ENCODE measurements around the gene FMNL2.

DNA sequence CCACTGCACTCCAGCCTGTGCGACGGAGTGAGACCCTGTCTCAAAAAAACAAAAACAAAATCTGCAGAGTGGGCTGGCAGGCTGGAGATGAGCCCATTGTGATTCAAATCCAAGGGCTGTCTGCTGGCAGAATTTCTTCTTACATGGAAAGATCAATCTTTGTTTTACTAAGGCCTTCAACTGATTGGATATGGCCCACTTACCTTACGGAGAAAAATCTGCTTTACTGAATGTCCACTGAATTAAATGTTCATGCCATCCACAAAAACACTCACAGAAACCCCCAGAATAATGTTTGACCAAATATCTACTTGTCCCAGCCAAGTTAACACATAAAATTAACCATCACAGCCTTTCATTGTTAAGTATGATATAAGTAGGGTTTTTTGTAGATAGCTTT lies 8.3 kb upstream of the FMNL2 start:
- no peak for TF ChIP-seq TSHZ2 (CRISPR knock-in tag; IDR thresholded peaks at IDR 0.05)
- TF ChIP-seq ZNF8 (CRISPR knock-in tag; IDR thresholded peaks at IDR 0.05) = no peak
- no peak for TF ChIP-seq ARNTL (CRISPR knock-in tag; IDR thresholded peaks at IDR 0.05; ENCODE audit: borderline replicate concordance, low read depth)
- TF ChIP-seq ZNF70 (CRISPR knock-in tag; IDR thresholded peaks at IDR 0.05) = no peak
- TF ChIP-seq OSR1 (CRISPR knock-in tag; IDR thresholded peaks at IDR 0.05) = no peak
- no peak for TF ChIP-seq TCF4 (CRISPR knock-in tag; IDR thresholded peaks at IDR 0.05; ENCODE audit: borderline replicate concordance)
- TF ChIP-seq GLIS3 (CRISPR knock-in tag; IDR thresholded peaks at IDR 0.05) = no peak
- TF ChIP-seq ZFP30 (CRISPR knock-in tag; IDR thresholded peaks at IDR 0.05) = no peak
- no peak for TF ChIP-seq ZC3H10 (CRISPR knock-in tag; IDR thresholded peaks at IDR 0.05)
- no peak for TF ChIP-seq PATZ1 (CRISPR knock-in tag; IDR thresholded peaks at IDR 0.05; ENCODE audit: borderline replicate concordance)
